OCI-LY1 (cell line): ENCODE measurements around the gene MSRB3.

Source experiments
- H2AFZ ChIP-seq: fragments of 200-600 bp; sonication (generic), shearing (Covaris generic); 2 replicates; pipeline ENCODE4 v1.6.0; 2014; ENCODE audit warnings: antibody characterized with exemption, mild to moderate bottlenecking, low read length
- H3F3A ChIP-seq: fragments of 200-600 bp; sonication (generic), shearing (Covaris generic); 2 replicates; pipeline ENCODE4 v1.6.0; 2014; ENCODE audit warnings: mild to moderate bottlenecking, antibody characterized with exemption, low read length, moderate library complexity; ENCODE audit not compliant: insufficient read depth
- H3K27ac ChIP-seq: fragments of 200-600 bp; sonication (generic); 2 replicates; pipeline ENCODE4 v1.5.1; 2014; ENCODE audit warnings: low read length, mixed run types, mild to moderate bottlenecking, low read depth; ENCODE audit not compliant: poor library complexity, severe bottlenecking
- H3K27me3 ChIP-seq: fragments of 200-600 bp; sonication (generic); 2 replicates; pipeline ENCODE4 v1.6.0; 2014; ENCODE audit warnings: antibody characterized with exemption, mild to moderate bottlenecking, low read length, moderate library complexity; ENCODE audit not compliant: insufficient read depth
- H3K36me3 ChIP-seq: fragments of 200-600 bp; sonication (generic); 2 replicates; pipeline ENCODE4 v1.6.1; 2014; ENCODE audit warnings: mild to moderate bottlenecking, antibody characterized with exemption, low read length, moderate library complexity, mixed read lengths; ENCODE audit not compliant: insufficient read depth
- H3K4me1 ChIP-seq: fragments of 200-600 bp; sonication (generic); 2 replicates; pipeline ENCODE4 v1.5.1; 2014; ENCODE audit warnings: mild to moderate bottlenecking, low read length, moderate library complexity; ENCODE audit not compliant: insufficient read depth, severe bottlenecking
- H3K4me2 ChIP-seq: fragments of 200-600 bp; sonication (generic), shearing (Covaris generic); 2 replicates; pipeline ENCODE4 v1.6.1; 2014; ENCODE audit warnings: low read length
- H3K4me3 ChIP-seq: fragments of 200-600 bp; sonication (generic); 2 replicates; pipeline ENCODE4 v1.5.1; 2014; ENCODE audit warnings: low read length, low read depth, mild to moderate bottlenecking, mixed read lengths; ENCODE audit not compliant: poor library complexity, severe bottlenecking
- H3K79me2 ChIP-seq: fragments of 200-600 bp; shearing (Covaris generic); 2 replicates; pipeline ENCODE4 v1.6.1; 2016; ENCODE audit warnings: mixed run types, low read length, mixed read lengths; ENCODE audit not compliant: insufficient read depth
- H3K9ac ChIP-seq: fragments of 200-600 bp; sonication (generic), shearing (Covaris generic); 2 replicates; pipeline ENCODE4 v1.6.1; 2014; ENCODE audit warnings: mild to moderate bottlenecking, low read length, mixed read lengths
- H3K9me2 ChIP-seq: fragments of 200-600 bp; sonication (generic), shearing (Covaris generic); 2 replicates; pipeline ENCODE4 v1.6.1; 2014; ENCODE audit warnings: low read depth, mild to moderate bottlenecking, low read length, mixed read lengths
- H3K9me3 ChIP-seq: fragments of 200-600 bp; shearing (Covaris generic); 2 replicates; pipeline ENCODE4 v1.6.1; 2014; ENCODE audit warnings: low read length, mixed read lengths
- H4K20me1 ChIP-seq: fragments of 200-600 bp; sonication (generic), shearing (Covaris generic); 2 replicates; pipeline ENCODE4 v1.6.0; 2016; ENCODE audit warnings: mild to moderate bottlenecking, low read length; ENCODE audit not compliant: insufficient read depth
- CTCF ChIP-seq: fragments of 200-600 bp; sonication (generic), shearing (Covaris generic); IDR thresholded peaks from 2 replicates; pipeline ENCODE4 v1.5.1; 2017; ENCODE audit warnings: mild to moderate bottlenecking, antibody characterized with exemption, low read length, moderate library complexity, mixed read lengths
- EZH2 ChIP-seq: fragments of 200-600 bp; sonication (generic), shearing (Covaris generic); IDR thresholded peaks from 2 replicates; pipeline ENCODE4 v1.8.0; 2017; ENCODE audit warnings: borderline replicate concordance, mixed run types, mild to moderate bottlenecking, antibody characterized with exemption, low read length, moderate library complexity, mixed read lengths

The MSRB3 gene

GRCh38 chr12:65306366-65307168, 28.1 kb downstream of the MSRB3 start:
- Histone ChIP-seq H3K9ac (no peak overlapping the region), H3K36me3 (no peaks in the 10 kb centered on the region), H3K4me3 (no peak overlapping the region), H3K4me2 (no peak overlapping the region), H2AFZ (no peak overlapping the region), H3K27ac (no peak overlapping the region), H3K9me3 (no peaks in the 10 kb centered on the region), H3K4me1 (peaks cover 4% of the 10 kb centered on the region), H4K20me1 (no peaks in the 10 kb centered on the region), H3K27me3 (no peaks in the 10 kb centered on the region), H3K9me2 (no peaks in the 10 kb centered on the region), H3F3A (no peaks in the 10 kb centered on the region), H3K79me2 (no peaks in the 10 kb centered on the region)
- TF ChIP-seq EZH2 (no peak), CTCF (peak; percentile 71)

- Histone ChIP-seq H3K9me2 (no peaks in the 10 kb centered on the region), H3K9ac (no peak overlapping the region), H3K4me2 (no peak overlapping the region), H3F3A (no peaks in the 10 kb centered on the region), H4K20me1 (no peaks in the 10 kb centered on the region), H3K4me1 (peaks cover 4% of the 10 kb centered on the region), H3K27ac (no peak overlapping the region), H3K79me2 (no peaks in the 10 kb centered on the region), H3K4me3 (no peak overlapping the region), H3K36me3 (no peaks in the 10 kb centered on the region), H3K27me3 (no peaks in the 10 kb centered on the region), H3K9me3 (no peaks in the 10 kb centered on the region), H2AFZ (no peak overlapping the region)
- TF ChIP-seq EZH2 (no peak), CTCF (no peak)
These were observed 28.7 kb downstream of the MSRB3 start for GRCh38 chr12:65307169-65307501.

- H3K4me2 ChIP-seq = no peak overlapping the region
- no peaks in the 10 kb centered on the region for H3K9me2 ChIP-seq
- no peak overlapping the region for H3K9ac ChIP-seq
- no peaks in the 10 kb centered on the region for H3K79me2 ChIP-seq
- H3K4me3 ChIP-seq = no peak overlapping the region
- no peaks in the 10 kb centered on the region for H3K9me3 ChIP-seq
- H3K4me1 ChIP-seq = peaks cover 4% of the 10 kb centered on the region
- H3K36me3 ChIP-seq = no peaks in the 10 kb centered on the region
- no peak overlapping the region for H3K27ac ChIP-seq
- TF ChIP-seq CTCF (no peak), EZH2 (no peak)
- H3K27me3 ChIP-seq = no peaks in the 10 kb centered on the region
- H2AFZ ChIP-seq = no peak overlapping the region
- H3F3A ChIP-seq = no peaks in the 10 kb centered on the region
- H4K20me1 ChIP-seq = no peaks in the 10 kb centered on the region
These were observed 29.5 kb downstream of the MSRB3 start for GRCh38 chr12:65308006-65308405.
